Peyer's patch (tissue), 4 donors: ENCODE data around the gene PAN2. TPM values are rescaled to one million over a fixed set of nuclear protein-coding genes. Genes with fewer than 3 reads are reported as not detected.
"Not testable (repeated sequence)": the region's sequence is repeated elsewhere in the genome, so short reads cannot be mapped to it uniquely, and the experiment has no call there.

Experiments used
- DNase-seq, 3 donors: peaks; one replicate each; pipeline ENCODE4 v3.0.0-alpha.2; 2017 to 2019
- H3K27ac ChIP-seq, 4 donors: fragments of 200-600 bp; sonication (generic); one replicate each; pipeline ENCODE4 v1.5.1; 2016 to 2019
- H3K27me3 ChIP-seq, 2 donors: fragments of 200-600 bp; sonication (generic); one replicate each; pipeline ENCODE4 v1.5.1; 2019
- H3K36me3 ChIP-seq, 3 donors: fragments of 200-600 bp; sonication (generic); one replicate each; pipeline ENCODE4 v1.5.1; 2016 to 2019
- H3K4me1 ChIP-seq, 4 donors: fragments of 200-600 bp; sonication (generic); one replicate each; pipeline ENCODE4 v1.5.1; 2016 to 2019
- H3K4me3 ChIP-seq, 4 donors: fragments of 200-600 bp; sonication (generic); 1 replicate in 3 of 4; 2 replicates in 1 of 4; pipeline ENCODE4 v1.5.1; 2016 to 2019; ENCODE audit warnings: mild to moderate bottlenecking in 1 of 4
- H3K9me3 ChIP-seq, 4 donors: fragments of 200-600 bp; sonication (generic); one replicate each; pipeline ENCODE4 v1.5.1; 2016 to 2019; ENCODE audit warnings: mild to moderate bottlenecking in 1 of 4
- POLR2A ChIP-seq, 2 donors: fragments of 450-650 bp; IDR thresholded peaks; one replicate each; pipeline ENCODE4 v1.5.1; 2017; ENCODE audit warnings: antibody characterized with exemption in 2 of 2, mild to moderate bottlenecking in 2 of 2, moderate library complexity in 2 of 2
- total RNA-seq, 4 donors: library from RNA; depleted of rRNA; stranded (reverse); fragments of >200 nt; gene quantifications; one replicate each; pipeline ENCODE4 v1.1.0, GENCODE V29; 2016
- TF ChIP-seq, protein P1 (sequence below), 6 experiments: fragments of 450-650 bp in 4 of 6; fragments of 200-600 bp in 2 of 6; sonication (generic) in 1 of 6; IDR thresholded peaks; one replicate each; pipeline ENCODE4 v1.5.1; 2017 to 2019; ENCODE audit warnings: antibody characterized with exemption in 6 of 6, mild to moderate bottlenecking in 3 of 6, moderate library complexity in 1 of 6

Gene PAN2
- total RNA-seq, 4 donors from 2014 or later = 82.5 to 114 (median 95.4) TPM

DNA sequence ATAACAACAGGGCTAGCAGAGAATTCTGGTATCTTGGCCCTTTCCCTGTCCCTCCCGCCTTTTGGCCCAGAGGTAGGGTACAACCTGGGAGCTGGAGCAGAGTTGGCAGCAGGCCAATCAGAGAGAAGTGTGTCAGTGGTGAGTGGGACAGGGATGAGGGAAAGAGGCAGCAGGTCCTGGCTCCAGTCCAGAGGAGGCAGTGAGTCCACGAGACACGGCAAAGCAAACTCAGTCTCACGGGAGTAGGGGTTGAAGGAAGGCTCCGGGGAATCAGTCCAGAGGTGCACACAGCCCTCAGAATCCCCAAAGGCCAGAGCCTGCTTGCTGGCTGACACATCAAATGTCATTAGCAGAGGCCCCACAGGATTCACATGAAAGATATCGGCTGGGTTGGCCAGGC, 7.3 kb downstream of the PAN2 start:
- TF ChIP-seq, protein P1, sequence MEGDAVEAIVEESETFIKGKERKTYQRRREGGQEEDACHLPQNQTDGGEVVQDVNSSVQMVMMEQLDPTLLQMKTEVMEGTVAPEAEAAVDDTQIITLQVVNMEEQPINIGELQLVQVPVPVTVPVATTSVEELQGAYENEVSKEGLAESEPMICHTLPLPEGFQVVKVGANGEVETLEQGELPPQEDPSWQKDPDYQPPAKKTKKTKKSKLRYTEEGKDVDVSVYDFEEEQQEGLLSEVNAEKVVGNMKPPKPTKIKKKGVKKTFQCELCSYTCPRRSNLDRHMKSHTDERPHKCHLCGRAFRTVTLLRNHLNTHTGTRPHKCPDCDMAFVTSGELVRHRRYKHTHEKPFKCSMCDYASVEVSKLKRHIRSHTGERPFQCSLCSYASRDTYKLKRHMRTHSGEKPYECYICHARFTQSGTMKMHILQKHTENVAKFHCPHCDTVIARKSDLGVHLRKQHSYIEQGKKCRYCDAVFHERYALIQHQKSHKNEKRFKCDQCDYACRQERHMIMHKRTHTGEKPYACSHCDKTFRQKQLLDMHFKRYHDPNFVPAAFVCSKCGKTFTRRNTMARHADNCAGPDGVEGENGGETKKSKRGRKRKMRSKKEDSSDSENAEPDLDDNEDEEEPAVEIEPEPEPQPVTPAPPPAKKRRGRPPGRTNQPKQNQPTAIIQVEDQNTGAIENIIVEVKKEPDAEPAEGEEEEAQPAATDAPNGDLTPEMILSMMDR (IDR thresholded peaks at IDR 0.05) = no peak
- TF ChIP-seq POLR2A (IDR thresholded peaks at IDR 0.05) = no peak
- no peak overlapping the region for H3K4me3 ChIP-seq
- no peaks in the 10 kb centered on the region for H3K4me1 ChIP-seq
- H3K27ac ChIP-seq = no peak overlapping the region
- no peaks in the 10 kb centered on the region for H3K9me3 ChIP-seq
- no peaks in the 10 kb centered on the region for H3K27me3 ChIP-seq
- peak in 1 of 3 donors; percentile 31 for DNase-seq
- peaks cover 0 to 68% (median 0%) of the 10 kb centered on the region in 3 donors for H3K36me3 ChIP-seq

DNA sequence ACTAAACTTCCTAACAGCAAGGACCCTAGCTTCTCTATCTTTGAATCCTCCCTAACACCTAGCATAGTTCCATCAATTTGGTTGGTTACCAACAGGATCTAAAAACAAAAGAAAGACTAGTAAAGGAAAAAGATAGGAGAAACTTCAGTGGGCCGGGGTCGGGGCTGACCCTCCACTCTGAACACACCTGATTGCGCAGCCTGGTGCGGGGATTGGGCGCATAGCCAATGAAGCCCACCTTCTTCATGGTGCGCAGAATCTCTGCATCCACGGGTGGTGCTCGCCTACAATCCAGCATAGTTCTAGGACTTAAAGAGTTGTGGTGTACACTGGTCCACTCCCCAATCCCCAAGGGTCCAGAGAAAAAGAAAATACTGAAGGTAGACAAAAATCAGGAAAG, 7.7 kb downstream of the PAN2 start:
- Histone ChIP-seq H3K4me1 (no peaks in the 10 kb centered on the region), H3K36me3 (peaks cover 0 to 68% (median 0%) of the 10 kb centered on the region in 3 donors), H3K27me3 (no peaks in the 10 kb centered on the region), H3K9me3 (no peaks in the 10 kb centered on the region), H3K4me3 (no peak overlapping the region), H3K27ac (no peak overlapping the region)
- no peak for DNase-seq
- TF ChIP-seq, protein P1 (IDR thresholded peaks at IDR 0.05) = no peak
- TF ChIP-seq POLR2A (IDR thresholded peaks at IDR 0.05) = no peak

DNA sequence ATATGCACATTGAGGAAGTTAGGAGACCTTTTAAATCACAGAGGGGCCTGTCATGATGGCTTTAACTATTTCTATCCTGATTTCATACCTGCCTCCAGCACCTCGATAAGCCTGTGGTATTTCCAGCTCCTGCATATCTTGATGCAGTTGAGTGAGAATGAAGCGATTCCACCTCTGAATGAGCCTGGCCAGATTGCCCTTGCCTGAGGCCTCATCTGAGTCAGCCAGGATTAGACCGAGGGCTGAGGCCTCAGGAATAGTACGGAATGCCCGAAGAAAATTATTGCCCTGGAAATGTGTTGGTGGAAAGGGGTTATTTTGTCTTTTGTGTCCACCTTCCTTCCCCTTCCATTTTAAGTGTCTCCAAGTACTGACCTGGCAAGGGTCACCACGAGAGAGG, 9.6 kb downstream of the PAN2 start:
- TF ChIP-seq, protein P1 (IDR thresholded peaks at IDR 0.05) = no peak
- no peak for TF ChIP-seq POLR2A (IDR thresholded peaks at IDR 0.05)
- DNase-seq = no peak
- H3K36me3 ChIP-seq = peaks cover 0 to 81% (median 0%) of the 10 kb centered on the region in 3 donors
- no peaks in the 10 kb centered on the region for H3K4me1 ChIP-seq
- no peaks in the 10 kb centered on the region for H3K9me3 ChIP-seq
- no peak overlapping the region for H3K27ac ChIP-seq
- H3K4me3 ChIP-seq = no peak overlapping the region
- H3K27me3 ChIP-seq = no peaks in the 10 kb centered on the region

DNA sequence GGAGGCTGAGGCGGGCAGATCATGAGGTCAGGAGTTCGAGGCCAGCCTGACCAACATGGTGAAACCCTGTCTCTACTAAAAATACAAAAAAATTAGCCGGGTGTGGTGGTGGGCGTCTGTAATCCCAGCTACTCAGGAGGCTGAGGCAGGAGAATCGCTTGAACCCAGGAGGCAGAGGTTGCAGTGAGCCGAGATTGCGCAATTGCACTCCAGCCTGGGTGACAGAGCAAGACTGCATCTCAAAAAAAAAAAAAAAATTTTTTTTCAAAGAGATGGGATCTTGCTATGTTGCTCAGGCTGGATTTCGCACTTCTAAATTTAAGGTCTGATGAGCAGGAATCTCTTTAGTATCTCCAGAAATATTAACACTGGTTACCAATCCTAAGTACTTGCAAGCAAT, 12.2 kb downstream of the PAN2 start:
- H3K27me3 ChIP-seq, H3K27ac ChIP-seq, H3K9me3 ChIP-seq, H3K4me3 ChIP-seq, DNase-seq, H3K4me1 ChIP-seq: not testable (repeated sequence)
- peaks cover 0 to 66% (median 0%) of the 10 kb centered on the region in 3 donors for H3K36me3 ChIP-seq

DNA sequence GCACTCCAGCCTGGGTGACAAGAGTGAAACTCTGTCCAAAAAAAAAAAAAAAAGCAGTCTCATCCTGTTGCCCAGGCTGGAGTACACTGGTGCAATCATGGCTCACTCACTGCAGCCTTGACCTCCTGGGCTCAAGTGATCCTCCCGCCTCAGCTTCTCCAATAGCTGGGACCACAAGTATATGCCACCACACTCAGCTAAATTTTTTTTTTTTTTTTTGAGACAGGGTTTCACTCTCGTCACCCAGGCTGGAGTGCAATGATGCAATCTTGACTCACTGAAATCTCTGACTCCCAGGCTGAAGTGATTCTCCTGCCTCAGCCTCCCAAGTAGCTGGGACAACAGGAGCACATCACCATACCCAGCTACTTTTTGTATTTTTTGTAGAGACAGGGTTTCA, 12.8 kb downstream of the PAN2 start:
- H3K36me3 ChIP-seq = peaks cover 0 to 60% (median 0%) of the 10 kb centered on the region in 3 donors
- TF ChIP-seq POLR2A (IDR thresholded peaks at IDR 0.05) = no peak
- TF ChIP-seq, protein P1 (IDR thresholded peaks at IDR 0.05) = no peak
- DNase-seq = peak in 1 of 3 donors; percentile 7

DNA sequence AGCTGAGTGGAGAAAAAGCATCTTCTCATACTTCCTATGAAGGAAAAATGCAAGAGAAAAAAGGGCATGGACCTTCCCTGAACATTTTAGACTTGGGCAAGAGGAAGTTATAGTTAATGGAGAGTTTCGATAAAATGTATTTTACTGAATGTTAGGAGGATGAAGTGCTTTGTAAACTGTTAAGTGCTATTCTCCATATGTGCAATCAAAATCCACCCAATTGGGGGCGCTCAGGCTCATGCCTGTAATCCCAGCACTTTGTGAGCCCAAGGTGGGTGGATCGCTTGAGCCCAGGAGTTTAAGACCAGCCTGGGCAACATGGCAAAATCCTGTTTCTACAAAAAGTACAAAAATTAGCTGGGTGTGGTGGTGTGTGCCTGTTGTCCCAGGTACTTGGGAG, 16.1 kb downstream of the PAN2 start:
- Histone ChIP-seq H3K4me1 (peaks cover 0 to 15% (median 6%) of the 10 kb centered on the region in 4 donors), H3K36me3 (peaks cover 0 to 40% (median 0%) of the 10 kb centered on the region in 3 donors), H3K4me3 (no peak overlapping the region), H3K27ac (no peak overlapping the region), H3K27me3 (no peaks in the 10 kb centered on the region), H3K9me3 (no peaks in the 10 kb centered on the region)
- no peak for DNase-seq
- no peak for TF ChIP-seq POLR2A (IDR thresholded peaks at IDR 0.05)
- TF ChIP-seq, protein P1 (IDR thresholded peaks at IDR 0.05) = no peak

More for the DNA sequence above, 12.8 kb downstream of the PAN2 start:
- no peaks in the 10 kb centered on the region for H3K27me3 ChIP-seq
- no peaks in the 10 kb centered on the region for H3K9me3 ChIP-seq
- H3K4me1 ChIP-seq = peaks cover 0 to 6% (median 0%) of the 10 kb centered on the region in 4 donors
- no peak overlapping the region for H3K27ac ChIP-seq
- no peak overlapping the region for H3K4me3 ChIP-seq
